Upper lobe of right lung (tissue), 1 donor: ENCODE measurements around the gene RPL27A. TPM values are rescaled to one million over a fixed set of nuclear protein-coding genes. Genes with fewer than 3 reads are reported as not detected.
A peak's percentile ranks its signal among the peaks of the same experiment; 100 is the strongest.

Experiments used
- ATAC-seq: fragments of 200-7000 bp; cut with Tn5 transposase; one replicate; pipeline ENCODE4 v1.9.1; 2020; ENCODE audit warnings: mild to moderate bottlenecking, moderate library complexity
- DNase-seq: peaks from one replicate; pipeline ENCODE4 v3.0.0-alpha.2; 2020
- H3K27ac ChIP-seq: fragments of 200-600 bp; one replicate; pipeline ENCODE4 v1.8.0; 2022
- H3K27me3 ChIP-seq: fragments of 200-600 bp; one replicate; pipeline ENCODE4 v1.8.0; 2022; ENCODE audit warnings: mild to moderate bottlenecking
- H3K36me3 ChIP-seq: fragments of 200-600 bp; one replicate; pipeline ENCODE4 v1.8.0; 2022
- H3K4me1 ChIP-seq: fragments of 200-600 bp; one replicate; pipeline ENCODE4 v1.8.0; 2022
- H3K4me3 ChIP-seq: fragments of 200-600 bp; one replicate; pipeline ENCODE4 v1.8.0; 2022; ENCODE audit warnings: mild to moderate bottlenecking
- H3K9me3 ChIP-seq: fragments of 200-600 bp; one replicate; pipeline ENCODE4 v1.8.0; 2022
- CTCF ChIP-seq: fragments of 200-600 bp; IDR thresholded peaks from one replicate; pipeline ENCODE4 v1.8.0; 2022; ENCODE audit warnings: antibody characterized with exemption
- intact Hi-C: fragments of 100-400 bp; cut with DNase I; formaldehyde crosslinking; loops from one replicate; pipeline ENCODE4 v1.11.0; 2022
- total RNA-seq: library from RNA; stranded (reverse); fragmentation: NEBNext Ultra II Directional; extraction: Animal tissue kit (Norgen Biotek cat#: 25700); gene quantifications from one replicate; pipeline ENCODE4 v1.2.1, GENCODE V29; 2021
- donor health status: DM: no; HTN: yes; CAD: no; lungs with severe emphysema.

RPL27A gene
- total RNA-seq, 1 donor from 2014 or later, result 835 TPM

GRCh38 chr11:8722809-8723208 is 40.2 kb downstream of the RPL27A start:
- Histone ChIP-seq H3K36me3 (peaks cover 7% of the 10 kb centered on the region), H3K4me1 (peaks cover 56% of the 10 kb centered on the region), H3K4me3 (no peak overlapping the region), H3K27me3 (no peaks in the 10 kb centered on the region), H3K9me3 (no peaks in the 10 kb centered on the region), H3K27ac (peak overlapping the region; percentile 58)
- ATAC-seq (no peak), DNase-seq (no peak)
- intact Hi-C loops, result no loop called here
- TF ChIP-seq CTCF, result no peak

DNA sequence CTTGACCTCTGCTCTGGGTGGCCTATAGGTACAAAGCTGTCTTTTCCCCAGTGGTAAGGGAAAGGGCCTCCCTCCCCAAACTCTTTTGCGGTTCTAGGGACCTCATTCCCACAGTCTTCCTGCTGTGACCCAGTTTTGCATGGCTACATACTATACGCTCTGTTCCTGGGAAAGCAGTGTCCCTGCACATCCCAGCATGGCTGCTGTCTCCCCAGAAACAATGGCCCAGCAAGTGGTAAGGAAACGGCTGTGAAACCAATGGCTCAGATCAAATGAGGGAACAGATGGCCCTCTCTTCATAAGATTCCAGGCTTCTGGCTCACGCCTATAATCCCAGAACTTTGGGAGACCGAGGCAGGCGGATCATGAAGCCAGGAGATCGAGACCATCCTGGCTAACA is 41.1 kb downstream of the RPL27A start:
- DNase-seq, result no peak
- no peak for ATAC-seq
- intact Hi-C loops, result no loop called here
- H3K9me3 ChIP-seq, result no peaks in the 10 kb centered on the region
- H3K4me1 ChIP-seq, result peaks cover 54% of the 10 kb centered on the region
- no peak overlapping the region for H3K27ac ChIP-seq
- peaks cover 7% of the 10 kb centered on the region for H3K36me3 ChIP-seq
- TF ChIP-seq CTCF, result no peak
- H3K4me3 ChIP-seq, result no peak overlapping the region
- no peaks in the 10 kb centered on the region for H3K27me3 ChIP-seq

GRCh38 chr11:8724682-8725081 is 42.1 kb downstream of the RPL27A start:
- DNase-seq, result no peak
- intact Hi-C loops, result no loop called here

GRCh38 chr11:8726395-8726794 is 43.8 kb downstream of the RPL27A start:
- H3K4me3 ChIP-seq, result no peak overlapping the region

More at GRCh38 chr11:8724682-8725081, 42.1 kb downstream of the RPL27A start:
- no peak for TF ChIP-seq CTCF
- ATAC-seq, result no peak
- Histone ChIP-seq H3K36me3 (peaks cover 7% of the 10 kb centered on the region), H3K4me1 (peaks cover 44% of the 10 kb centered on the region), H3K27ac (no peak overlapping the region), H3K9me3 (no peaks in the 10 kb centered on the region), H3K27me3 (no peaks in the 10 kb centered on the region), H3K4me3 (no peak overlapping the region)

DNA sequence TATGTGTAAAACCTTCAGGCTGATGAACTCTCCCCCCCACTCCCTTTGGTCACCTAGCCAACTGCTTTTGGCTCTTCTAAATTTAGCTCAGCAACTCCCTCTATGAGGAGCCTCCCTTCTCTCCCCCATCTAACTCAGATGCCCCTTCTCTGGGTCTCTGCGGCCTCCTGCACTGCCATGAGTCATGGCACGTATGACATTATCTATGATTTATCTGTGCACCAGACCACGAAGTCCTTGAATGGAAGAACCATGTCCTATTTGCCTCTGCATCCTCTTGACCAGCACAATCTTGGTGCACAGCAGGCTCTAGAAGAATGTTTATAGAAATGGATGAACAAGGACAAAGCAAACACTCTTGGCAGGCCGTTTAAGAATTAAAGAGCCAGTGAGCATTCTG is 46.0 kb downstream of the RPL27A start:
- Histone ChIP-seq H3K4me3 (no peak overlapping the region), H3K9me3 (no peaks in the 10 kb centered on the region), H3K4me1 (peaks cover 29% of the 10 kb centered on the region), H3K27me3 (no peaks in the 10 kb centered on the region), H3K36me3 (peaks cover 7% of the 10 kb centered on the region), H3K27ac (no peak overlapping the region)
- intact Hi-C loops, result no loop called here
- DNase-seq (no peak), ATAC-seq (no peak)
- TF ChIP-seq CTCF, result no peak

More at GRCh38 chr11:8726395-8726794, 43.8 kb downstream of the RPL27A start:
- DNase-seq, result no peak
- H3K36me3 ChIP-seq, result peaks cover 7% of the 10 kb centered on the region
- ATAC-seq, result no peak
- intact Hi-C loops, result no loop called here
- no peaks in the 10 kb centered on the region for H3K9me3 ChIP-seq
- H3K27me3 ChIP-seq, result no peaks in the 10 kb centered on the region
- TF ChIP-seq CTCF, result no peak
- H3K4me1 ChIP-seq, result peaks cover 27% of the 10 kb centered on the region
- H3K27ac ChIP-seq, result peak overlapping the region; percentile 24

GRCh38 chr11:8729067-8729466 is 46.5 kb downstream of the RPL27A start:
- no peaks in the 10 kb centered on the region for H3K27me3 ChIP-seq
- peaks cover 7% of the 10 kb centered on the region for H3K36me3 ChIP-seq
- TF ChIP-seq CTCF, result no peak
- DNase-seq (no peak), ATAC-seq (no peak)
- H3K4me3 ChIP-seq, result no peak overlapping the region
- peaks cover 34% of the 10 kb centered on the region for H3K4me1 ChIP-seq
- no peaks in the 10 kb centered on the region for H3K9me3 ChIP-seq
- H3K27ac ChIP-seq, result no peak overlapping the region
- intact Hi-C loops, result no loop called here
